Mesendoderm (in vitro differentiated cells): Measurements from ENCODE around the gene TFAP2C.

ENCODE experiments used
- DNase-seq: peaks from one replicate; pipeline ENCODE4 v3.0.0; 2013
- H2AK5ac ChIP-seq: 2 replicates; pipeline ENCODE4 v1.6.1; 2013; ENCODE audit warnings: low read length, inconsistent platforms
- H2BK120ac ChIP-seq: 2 replicates; pipeline ENCODE4 v1.6.1; 2013; ENCODE audit warnings: low read depth, mild to moderate bottlenecking, low read length, moderate library complexity, mixed read lengths
- H2BK15ac ChIP-seq: replicated peaks from 2 replicates; pipeline ENCODE4 v1.6.1; 2013; ENCODE audit warnings: low read depth, mild to moderate bottlenecking, moderate library complexity
- H2BK5ac ChIP-seq: 2 replicates; pipeline ENCODE4 v1.6.1; 2013; ENCODE audit warnings: low read length, inconsistent platforms
- H3K18ac ChIP-seq: 2 replicates; pipeline ENCODE4 v1.6.1; 2013; ENCODE audit warnings: mild to moderate bottlenecking, low read length, mixed read lengths
- H3K23ac ChIP-seq: one replicate; pipeline ENCODE4 v1.6.1; 2013; ENCODE audit warnings: low read length
- H3K27ac ChIP-seq: 2 replicates; pipeline ENCODE4 v1.5.1; 2013; ENCODE audit warnings: low read depth, mild to moderate bottlenecking, inconsistent platforms, low read length, moderate library complexity
- H3K27me3 ChIP-seq: 2 replicates; pipeline ENCODE4 v1.6.1; 2013; ENCODE audit warnings: low read length, control low read depth, mild to moderate bottlenecking, inconsistent platforms; ENCODE audit not compliant: insufficient read depth, poor library complexity
- H3K36me3 ChIP-seq: 2 replicates; pipeline ENCODE4 v1.6.1; 2013; ENCODE audit warnings: low read length, inconsistent platforms; ENCODE audit not compliant: control insufficient read depth, insufficient read depth
- H3K4ac ChIP-seq: one replicate; pipeline ENCODE4 v1.6.1; 2013; ENCODE audit warnings: low read depth, mild to moderate bottlenecking, low read length, moderate library complexity
- H3K4me1 ChIP-seq: 2 replicates; pipeline ENCODE4 v1.6.1; 2013; ENCODE audit warnings: low read depth, low read length, inconsistent platforms; ENCODE audit not compliant: control insufficient read depth
- H3K4me2 ChIP-seq: 2 replicates; pipeline ENCODE4 v1.6.1; 2013; ENCODE audit warnings: low read length
- H3K4me3 ChIP-seq: 2 replicates; pipeline ENCODE4 v1.5.1; 2013; ENCODE audit warnings: mild to moderate bottlenecking, low read length
- H3K56ac ChIP-seq: one replicate; pipeline ENCODE4 v1.6.1; 2013; ENCODE audit warnings: low read length
- H3K79me1 ChIP-seq: 2 replicates; pipeline ENCODE4 v1.6.1; 2013; ENCODE audit warnings: low read length, inconsistent platforms
- H3K79me2 ChIP-seq: 2 replicates; pipeline ENCODE4 v1.6.1; 2013; ENCODE audit warnings: mild to moderate bottlenecking, low read length; ENCODE audit not compliant: control insufficient read depth, insufficient read depth
- H3K9ac ChIP-seq: 2 replicates; pipeline ENCODE4 v1.6.1; 2013; ENCODE audit warnings: low read length, inconsistent platforms
- H4K5ac ChIP-seq: one replicate; pipeline ENCODE4 v1.6.1; 2013; ENCODE audit warnings: low read length
- H4K8ac ChIP-seq: one replicate; pipeline ENCODE4 v1.6.1; 2013; ENCODE audit warnings: low read depth, mild to moderate bottlenecking, control low read depth, low read length, moderate library complexity
- WGBS: extraction: QIAGEN DNeasy Blood & Tissue Kit; methylation state at CpG from one replicate; pipeline ENCODE4 v1.1.7; 2013; ENCODE audit warnings: low lambda C conversion rate, missing lambda C conversion rate; ENCODE audit not compliant: insufficient coverage; ENCODE audit errors: extremely low coverage; 5-methylcytosine and 5-hydroxymethylcytosine counted together

Gene TFAP2C

DNA sequence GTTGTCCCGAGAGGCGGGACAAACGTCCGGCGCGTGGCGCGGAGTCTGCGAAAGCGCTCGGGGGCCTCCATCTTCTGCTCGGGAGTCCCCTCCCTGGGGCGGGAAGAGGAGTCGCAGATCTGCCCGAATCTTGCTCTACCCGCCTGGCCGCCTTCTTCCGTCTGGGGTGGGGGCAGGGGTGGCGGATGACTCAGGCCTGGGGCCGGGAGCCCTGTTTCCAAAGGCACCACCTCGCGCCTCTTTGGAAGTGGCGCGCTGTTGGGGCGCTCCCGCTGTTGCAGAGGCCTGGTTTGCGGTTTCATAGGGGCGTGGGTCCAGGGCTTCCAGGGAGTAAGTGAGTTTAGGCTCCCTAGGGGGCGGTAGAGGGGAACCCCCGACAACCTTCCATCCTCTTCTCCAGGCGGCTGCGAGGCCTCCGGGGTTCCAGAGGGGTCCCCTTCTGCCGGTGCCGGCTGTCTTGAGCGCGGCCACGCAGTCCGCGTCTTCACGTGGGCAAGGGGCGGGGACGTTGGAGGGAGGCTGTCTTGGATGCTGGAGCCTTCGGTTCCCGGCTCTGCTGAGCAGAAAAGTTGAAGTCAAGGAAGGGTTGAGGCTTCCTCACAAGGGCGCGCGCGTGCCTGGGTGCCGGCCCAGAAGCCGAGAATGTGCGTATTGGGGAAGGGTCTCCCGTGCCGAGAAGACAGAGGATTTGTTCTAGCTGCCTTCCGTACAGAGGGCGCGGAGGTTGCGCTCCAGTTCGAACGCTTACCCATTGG is 2.6 kb upstream of the TFAP2C start:
- Histone ChIP-seq H2BK5ac (no peak overlapping the region), H3K23ac (peak overlapping the region; percentile 6), H2BK15ac (no peak overlapping the region), H3K4me2 (peak overlapping the region; percentile 64), H4K5ac (no peak overlapping the region), H3K4me3 (no peak overlapping the region), H3K79me2 (peaks cover 5% of the 10 kb centered on the region), H3K4me1 (no peaks in the 10 kb centered on the region), H3K27me3 (peaks cover 28% of the 10 kb centered on the region), H2AK5ac (no peak overlapping the region), H3K9ac (peak overlapping the region; percentile 32), H3K18ac (peak overlapping the region; percentile 69), H3K4ac (no peak overlapping the region), H2BK120ac (no peak overlapping the region), H3K79me1 (no peaks in the 10 kb centered on the region), H3K27ac (no peak overlapping the region), H3K56ac (peak overlapping the region; percentile 77), H4K8ac (no peak overlapping the region), H3K36me3 (no peaks in the 10 kb centered on the region)
- DNase-seq, result peak; percentile 84
- no CpG with 5 or more reads among the region's 60 CpGs for WGBS

DNA sequence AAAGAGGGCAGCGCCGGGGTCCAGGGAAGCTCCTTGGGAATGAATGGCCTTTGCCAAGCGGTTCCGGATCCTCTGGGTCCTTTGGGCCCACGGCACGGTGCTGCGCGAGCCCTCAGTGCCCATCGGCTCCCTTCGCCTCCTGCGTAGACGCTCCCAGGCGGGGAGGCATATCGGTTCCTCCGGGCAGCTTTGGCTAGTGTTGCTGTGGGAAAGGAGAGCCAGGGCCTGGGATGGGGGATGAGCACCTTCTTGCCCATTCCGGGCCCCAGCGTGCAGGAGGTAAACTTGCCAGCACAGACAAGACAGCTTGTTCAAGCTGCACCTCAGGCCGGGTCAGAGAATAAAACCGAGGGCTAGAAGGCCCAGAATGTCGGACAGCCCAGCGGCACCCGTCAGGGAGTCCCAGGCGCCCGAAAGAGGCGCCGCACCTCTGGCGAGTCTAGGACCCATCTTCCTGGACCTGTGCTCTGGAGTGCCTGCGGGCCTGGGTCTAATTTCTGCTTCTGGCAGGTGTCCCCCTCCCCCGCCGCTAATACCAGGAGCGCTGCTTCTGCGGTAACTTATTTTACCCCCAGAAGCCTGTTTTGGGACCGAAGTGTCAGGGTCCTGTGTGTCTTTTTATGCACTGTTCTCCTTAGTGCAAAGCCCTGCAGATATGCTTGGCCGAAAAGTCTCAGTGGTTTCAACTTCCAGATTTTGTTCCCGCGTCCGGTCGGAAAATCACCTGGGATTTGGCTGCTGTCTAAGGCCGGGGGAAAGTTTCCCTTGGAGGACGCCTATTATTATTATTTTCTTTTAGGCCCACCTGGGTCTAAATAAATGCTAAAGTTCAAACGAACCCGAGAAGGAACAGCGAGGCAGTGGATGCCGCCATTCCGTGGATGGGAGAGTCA is 1.7 kb upstream of the TFAP2C start:
- Histone ChIP-seq H2AK5ac (no peak overlapping the region), H3K4ac (no peak overlapping the region), H3K4me2 (peak overlapping the region; percentile 64), H2BK5ac (no peak overlapping the region), H4K8ac (no peak overlapping the region), H3K79me1 (no peaks in the 10 kb centered on the region), H3K9ac (peak overlapping the region; percentile 32), H3K27me3 (peaks cover 28% of the 10 kb centered on the region), H3K18ac (peak overlapping the region; percentile 1), H3K27ac (no peak overlapping the region), H3K23ac (peak overlapping the region; percentile 98), H3K36me3 (no peaks in the 10 kb centered on the region), H2BK15ac (no peak overlapping the region), H3K4me1 (no peaks in the 10 kb centered on the region), H3K56ac (peak overlapping the region; percentile 74), H2BK120ac (no peak overlapping the region), H3K79me2 (peaks cover 6% of the 10 kb centered on the region), H3K4me3 (no peak overlapping the region), H4K5ac (no peak overlapping the region)
- WGBS, result no CpG with 5 or more reads among the region's 45 CpGs
- DNase-seq, result peak; percentile 37

DNA sequence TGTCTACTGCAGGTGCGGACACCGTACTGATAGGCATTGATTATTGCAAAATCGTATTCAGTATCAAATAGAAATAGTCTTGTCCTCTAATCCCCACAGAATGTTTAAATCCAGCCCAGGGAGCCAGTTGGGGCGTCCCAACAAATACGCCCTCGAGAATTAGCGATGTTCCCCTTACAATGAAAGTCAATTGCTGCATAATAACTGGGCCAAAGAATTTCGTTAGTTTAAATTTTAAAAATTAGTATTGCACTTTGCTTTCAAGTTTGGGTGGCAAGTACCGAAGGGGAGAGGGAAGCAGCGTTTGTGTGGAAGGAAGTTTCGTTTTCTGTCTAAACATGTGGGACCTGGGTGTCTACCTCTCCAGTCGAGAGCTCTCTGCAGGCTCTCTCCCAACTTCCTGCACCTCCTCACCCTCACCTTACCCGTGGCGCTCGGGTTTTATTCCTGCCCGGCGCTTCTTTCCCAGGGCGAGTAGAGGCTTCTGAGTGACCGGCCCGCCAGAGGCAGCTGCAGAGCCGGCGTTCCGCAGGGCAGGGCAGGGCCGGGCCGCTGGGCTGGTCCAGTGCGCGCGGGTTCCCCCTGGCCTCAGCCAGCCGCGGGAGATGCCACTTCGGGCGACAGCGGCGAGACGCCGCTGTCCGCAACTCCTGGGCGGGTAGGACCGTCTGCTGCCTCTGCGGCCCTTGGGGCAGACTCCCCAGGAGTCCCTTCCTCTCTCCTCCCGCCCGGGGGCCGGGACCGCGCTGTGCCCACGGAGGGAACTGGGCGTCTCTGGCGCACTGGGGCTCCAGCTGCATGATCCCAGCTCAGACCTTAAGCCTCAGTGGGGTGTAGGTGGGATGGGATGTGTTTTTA is 862 bp upstream of the TFAP2C start:
- Histone ChIP-seq H3K4me2 (peak overlapping the region; percentile 38), H3K79me1 (no peaks in the 10 kb centered on the region), H3K27ac (no peak overlapping the region), H2BK15ac (no peak overlapping the region), H3K4me1 (no peaks in the 10 kb centered on the region), H2BK120ac (no peak overlapping the region), H3K4ac (no peak overlapping the region), H3K36me3 (no peaks in the 10 kb centered on the region), H2BK5ac (no peak overlapping the region), H3K79me2 (peaks cover 6% of the 10 kb centered on the region), H4K5ac (no peak overlapping the region), H3K18ac (no peak overlapping the region), H3K9ac (peak overlapping the region; percentile 54), H3K56ac (peak overlapping the region; percentile 9), H3K23ac (no peak overlapping the region), H2AK5ac (no peak overlapping the region), H3K4me3 (no peak overlapping the region), H4K8ac (no peak overlapping the region), H3K27me3 (peaks cover 28% of the 10 kb centered on the region)
- DNase-seq, result peak; percentile 60
- WGBS, result no CpG with 5 or more reads among the region's 48 CpGs

DNA sequence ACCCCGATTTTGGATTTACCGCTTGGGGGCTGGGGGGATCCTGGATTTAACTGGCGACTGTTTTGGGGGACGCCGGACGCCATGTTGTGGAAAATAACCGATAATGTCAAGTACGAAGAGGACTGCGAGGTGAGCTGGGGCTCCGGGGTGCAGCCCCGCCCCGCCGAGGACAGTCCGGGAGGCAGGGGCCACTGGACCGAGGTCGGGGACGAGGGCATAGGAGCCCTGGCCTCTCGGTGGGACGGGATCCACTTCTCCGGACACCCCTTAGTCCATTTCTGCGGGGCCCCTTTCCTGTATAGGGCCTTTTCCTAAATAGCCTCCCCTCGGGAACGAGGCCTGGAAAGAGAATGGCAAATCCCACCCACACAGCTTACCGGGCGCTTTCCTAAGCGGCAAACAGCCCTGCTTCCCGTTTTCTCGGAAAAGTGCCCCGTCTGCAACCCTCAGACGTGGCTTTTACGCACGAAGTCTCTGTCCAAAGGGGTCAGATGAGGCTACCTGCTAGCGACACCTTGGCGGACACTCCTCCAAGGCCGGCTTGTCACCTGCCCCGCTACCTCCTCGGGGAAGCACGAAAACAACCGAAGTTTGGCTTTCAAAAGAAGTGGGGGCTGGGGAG is 469 bp downstream of the TFAP2C start:
- H2BK5ac ChIP-seq, result no peak overlapping the region
- peak overlapping the region; percentile 93 for H3K4me2 ChIP-seq
- no peak overlapping the region for H2BK15ac ChIP-seq
- peak overlapping the region; percentile 2 for H3K27ac ChIP-seq
- H3K9ac ChIP-seq, result peak overlapping the region; percentile 77
- no peaks in the 10 kb centered on the region for H3K79me1 ChIP-seq
- peak overlapping the region; percentile 67 for H3K4me3 ChIP-seq
- no peak overlapping the region for H2AK5ac ChIP-seq
- H3K79me2 ChIP-seq, result peaks cover 6% of the 10 kb centered on the region
- no peak for DNase-seq
- H4K5ac ChIP-seq, result no peak overlapping the region
- H3K18ac ChIP-seq, result no peak overlapping the region
- peaks cover 2% of the 10 kb centered on the region for H3K4me1 ChIP-seq
- no CpG with 5 or more reads among the region's 39 CpGs for WGBS
- no peak overlapping the region for H3K23ac ChIP-seq
- no peak overlapping the region for H3K4ac ChIP-seq
- H3K56ac ChIP-seq, result peak overlapping the region; percentile 90
- H4K8ac ChIP-seq, result no peak overlapping the region
- H2BK120ac ChIP-seq, result no peak overlapping the region
- H3K36me3 ChIP-seq, result no peaks in the 10 kb centered on the region
- peaks cover 28% of the 10 kb centered on the region for H3K27me3 ChIP-seq

DNA sequence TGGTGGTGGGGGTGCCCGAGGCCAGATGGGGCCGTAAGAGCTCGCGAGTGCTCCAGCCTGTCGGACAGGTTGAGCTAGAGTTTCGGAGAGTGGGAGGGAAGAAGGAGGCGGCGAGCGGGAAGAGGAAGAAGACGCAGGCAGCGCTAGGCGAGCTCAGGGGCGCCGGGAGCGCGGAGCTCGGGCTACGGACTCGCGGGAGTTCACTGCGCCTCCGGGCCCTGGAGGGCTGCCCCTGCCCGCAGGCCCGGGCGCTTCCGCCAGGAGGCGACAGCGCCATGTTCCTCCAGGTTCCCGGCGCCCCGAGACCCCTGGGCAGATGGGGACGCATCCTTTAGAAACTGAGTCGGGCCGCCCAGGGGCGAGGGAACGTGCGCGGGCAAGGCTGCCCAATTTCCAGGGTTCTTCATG is 984 bp downstream of the TFAP2C start:
- no peak overlapping the region for H3K23ac ChIP-seq
- no peak overlapping the region for H2BK15ac ChIP-seq
- no peak overlapping the region for H2AK5ac ChIP-seq
- WGBS, result no CpG with 5 or more reads among the region's 38 CpGs
- H2BK5ac ChIP-seq, result no peak overlapping the region
- peaks cover 28% of the 10 kb centered on the region for H3K27me3 ChIP-seq
- H3K79me2 ChIP-seq, result peaks cover 6% of the 10 kb centered on the region
- no peaks in the 10 kb centered on the region for H3K36me3 ChIP-seq
- peak; percentile 93 for DNase-seq
- peak overlapping the region; percentile 90 for H3K56ac ChIP-seq
- H4K5ac ChIP-seq, result no peak overlapping the region
- peak overlapping the region; percentile 77 for H3K9ac ChIP-seq
- no peak overlapping the region for H4K8ac ChIP-seq
- no peaks in the 10 kb centered on the region for H3K79me1 ChIP-seq
- no peak overlapping the region for H2BK120ac ChIP-seq
- H3K18ac ChIP-seq, result peak overlapping the region; percentile 72
- H3K4me3 ChIP-seq, result peak overlapping the region; percentile 67
- peak overlapping the region; percentile 93 for H3K4me2 ChIP-seq
- H3K4me1 ChIP-seq, result peaks cover 2% of the 10 kb centered on the region
- no peak overlapping the region for H3K4ac ChIP-seq
- no peak overlapping the region for H3K27ac ChIP-seq
